NCI-H2196 (cell line): ENCODE data around the gene GRP.

Source experiments
- DNase-seq: peaks from one replicate; lab custom pipeline; 2025; ENCODE audit not compliant: unreplicated experiment; lab: John Stamatoyannopoulos, UW

The GRP gene

DNA sequence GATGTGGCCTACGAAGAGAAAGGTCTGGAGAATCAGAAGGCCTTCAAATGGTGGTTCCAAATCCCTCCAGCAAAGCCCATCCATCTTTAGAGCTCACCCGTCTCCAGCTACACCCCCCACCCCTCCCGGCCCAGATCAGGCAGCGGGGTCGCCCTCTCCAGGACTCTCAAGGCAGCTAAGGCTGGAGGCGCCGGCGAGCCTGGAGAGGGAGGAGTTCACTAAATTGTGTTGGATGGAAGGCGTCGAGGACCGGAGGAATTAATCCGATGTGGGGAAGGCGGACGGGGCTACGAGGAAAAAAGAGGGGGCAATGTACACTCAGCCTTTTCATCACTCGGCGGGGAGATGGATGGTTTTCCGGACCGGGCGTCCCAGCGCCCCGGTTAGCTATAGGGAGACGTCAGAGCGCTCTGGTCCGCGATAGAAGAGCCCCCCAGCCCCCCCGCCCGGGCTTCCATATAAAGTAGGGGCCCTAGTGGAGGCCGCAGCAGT, at the start of gene GRP:
Gene GRP, plus strand, starts transcription at position 487 of the 492 bp plus-strand sequence. CDS start 108 bp downstream, outside the sequence.
- DNase-seq = no peak

DNA sequence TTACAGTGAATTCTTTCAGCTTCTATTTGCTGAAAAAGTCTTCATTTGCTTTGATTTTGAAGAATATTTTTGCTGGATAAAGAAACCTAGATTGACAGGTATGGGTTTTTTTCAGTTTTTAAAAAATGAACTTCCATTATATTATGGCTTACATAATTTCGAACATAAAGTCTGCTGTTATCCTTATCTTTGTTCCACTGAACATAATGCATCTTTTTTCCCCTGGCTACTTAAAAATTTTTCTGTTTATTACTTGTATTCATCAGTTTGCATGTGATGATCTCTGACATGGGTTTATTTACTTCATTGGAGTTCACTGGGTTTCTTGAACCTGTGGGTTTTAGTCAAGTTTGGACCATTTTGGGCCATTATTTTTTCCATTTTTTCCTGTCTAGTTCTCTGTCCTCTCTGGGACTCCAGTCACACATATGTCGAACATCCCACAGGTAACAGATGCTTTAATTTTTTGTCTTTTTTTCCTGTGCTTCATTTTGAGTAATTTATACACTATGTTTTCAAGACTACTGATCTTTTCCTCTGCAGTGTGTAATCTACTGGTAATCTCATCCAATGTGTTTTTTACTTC, 47.2 kb upstream of the GRP start:
- no peak for DNase-seq

DNA sequence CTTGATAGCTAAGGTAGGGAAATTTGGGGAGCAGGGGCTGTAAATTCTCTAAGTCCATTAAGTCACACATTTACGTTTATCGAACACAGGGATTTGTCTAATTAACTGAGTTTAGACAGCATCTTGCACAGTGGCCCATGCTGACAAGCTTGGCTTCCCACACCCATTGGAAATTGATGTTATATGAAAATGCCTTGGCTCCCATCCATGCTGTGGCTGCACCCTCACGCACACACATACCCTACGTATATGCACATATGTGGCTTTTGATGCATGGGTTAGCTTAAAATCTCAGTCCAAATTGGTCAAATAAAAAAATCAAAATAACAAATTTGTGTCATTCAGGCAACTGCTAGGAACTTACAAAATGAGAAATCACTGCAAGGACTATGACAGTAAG, 42.5 kb upstream of the GRP start:
- no peak for DNase-seq

DNA sequence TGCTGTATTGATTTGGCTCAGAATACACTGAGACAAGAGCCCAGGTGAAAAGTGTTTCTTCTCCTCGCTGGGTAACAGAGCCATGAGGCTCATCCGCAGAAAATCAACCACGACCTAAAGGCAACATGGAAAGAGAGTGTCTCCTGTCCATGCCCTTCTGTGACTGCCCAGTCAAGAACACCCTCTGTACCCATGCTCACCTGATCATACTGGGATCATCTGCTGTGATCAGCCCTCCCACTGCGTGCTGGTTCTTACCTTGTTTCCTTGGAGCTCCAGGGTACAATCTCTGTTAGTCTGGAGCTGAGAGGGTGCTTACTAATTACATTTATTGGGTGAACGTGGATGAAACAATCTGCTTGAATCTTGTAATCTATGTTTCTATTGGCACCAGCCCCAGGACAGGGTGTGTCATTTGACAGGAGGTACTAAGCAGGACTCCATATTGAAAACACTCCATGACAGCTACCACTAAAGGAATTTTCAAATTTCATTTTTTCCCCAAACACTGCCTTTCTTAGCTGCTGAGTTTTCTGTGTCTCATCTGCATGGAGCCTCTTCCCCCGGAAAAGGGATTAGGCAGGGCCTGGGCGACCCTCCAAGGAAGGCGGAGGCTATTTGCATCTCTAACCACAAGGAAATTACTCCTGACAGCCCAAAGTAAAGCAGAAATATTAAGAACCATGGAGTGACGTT, 39.7 kb upstream of the GRP start:
- DNase-seq = no peak

DNA sequence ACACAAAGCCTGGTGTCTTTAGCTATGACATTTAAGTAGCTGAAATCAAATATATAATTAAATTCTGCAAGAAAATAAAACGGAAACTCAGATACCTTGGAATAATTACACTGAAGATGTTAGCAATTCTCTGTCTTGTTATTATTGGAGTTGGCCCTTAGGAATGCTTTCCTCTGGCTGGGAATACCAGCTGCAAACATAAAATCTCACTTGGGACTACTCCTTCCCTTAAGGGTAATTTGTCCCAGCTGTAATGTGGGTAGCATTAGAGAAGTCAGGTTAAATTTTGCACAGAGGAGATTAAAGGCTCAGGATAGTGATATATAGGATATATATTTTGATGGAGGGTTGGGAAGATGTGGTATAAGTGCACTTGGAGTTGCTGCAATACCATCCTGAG, 37.3 kb upstream of the GRP start:
- DNase-seq = no peak

DNA sequence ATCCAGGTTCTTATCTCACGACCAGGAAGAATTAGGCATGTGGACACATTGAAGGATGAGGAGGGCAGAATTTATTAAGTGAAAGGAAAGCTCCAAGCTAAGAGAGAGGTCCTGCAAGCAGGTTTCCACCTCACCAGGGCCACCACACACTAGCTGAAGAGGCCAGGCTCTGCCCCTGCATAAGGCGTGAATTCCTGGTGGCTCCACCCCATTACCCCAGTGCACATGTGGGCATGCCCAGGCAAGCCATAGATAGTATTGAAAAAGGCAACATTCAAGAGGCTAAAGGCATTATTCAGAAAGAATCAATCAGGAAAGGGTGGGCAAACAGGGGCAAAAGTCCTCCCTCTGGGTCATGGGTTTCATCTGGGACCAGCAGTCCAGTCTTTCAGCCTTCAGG, 30.9 kb upstream of the GRP start:
- DNase-seq = no peak

DNA sequence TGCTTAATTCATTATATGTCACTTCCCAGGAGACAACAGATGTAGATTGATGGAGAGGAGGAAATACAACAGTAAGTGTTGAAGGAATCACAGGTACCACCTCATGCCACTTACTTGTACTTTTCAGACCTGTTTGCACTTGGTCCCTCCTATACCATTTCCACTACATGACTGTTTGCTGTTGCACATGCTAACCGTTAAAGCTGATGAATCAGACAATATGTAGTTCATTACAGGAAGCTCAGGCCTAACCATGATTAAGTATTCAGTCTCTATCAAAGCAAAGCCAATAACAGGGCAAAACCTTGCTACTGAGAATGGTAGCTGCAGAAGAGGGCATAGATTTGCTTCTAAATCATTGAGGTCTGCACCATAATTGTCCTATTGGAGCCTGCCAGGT, 30.2 kb upstream of the GRP start:
- no peak for DNase-seq

DNA sequence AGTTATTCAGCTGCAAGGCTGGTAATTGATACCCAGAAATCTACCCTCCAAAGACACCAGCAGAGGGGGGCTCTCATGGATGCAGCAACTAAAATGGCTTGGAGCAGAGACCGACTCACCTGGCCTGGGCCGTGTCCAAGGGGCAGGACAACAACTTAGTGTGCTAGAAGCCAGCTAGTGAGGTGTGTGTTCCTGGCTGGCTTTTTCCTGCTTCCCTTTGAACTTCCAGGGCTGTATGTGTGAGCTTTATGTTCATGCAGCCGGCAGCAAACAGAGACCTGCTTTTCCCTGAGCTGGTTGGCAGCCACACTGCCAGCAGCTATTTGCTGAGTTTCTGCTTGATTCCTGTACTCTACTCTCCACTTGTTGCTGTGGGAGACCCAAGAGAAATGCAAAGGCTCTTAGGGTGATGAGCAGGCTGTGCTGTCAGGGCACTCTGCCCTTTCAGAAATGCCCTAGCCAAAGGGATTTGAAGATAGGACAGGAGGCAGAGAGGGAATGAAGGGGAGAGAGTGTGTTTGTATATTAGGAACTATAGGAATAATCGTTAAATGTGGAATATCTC, 23.7 kb upstream of the GRP start:
- no peak for DNase-seq

DNA sequence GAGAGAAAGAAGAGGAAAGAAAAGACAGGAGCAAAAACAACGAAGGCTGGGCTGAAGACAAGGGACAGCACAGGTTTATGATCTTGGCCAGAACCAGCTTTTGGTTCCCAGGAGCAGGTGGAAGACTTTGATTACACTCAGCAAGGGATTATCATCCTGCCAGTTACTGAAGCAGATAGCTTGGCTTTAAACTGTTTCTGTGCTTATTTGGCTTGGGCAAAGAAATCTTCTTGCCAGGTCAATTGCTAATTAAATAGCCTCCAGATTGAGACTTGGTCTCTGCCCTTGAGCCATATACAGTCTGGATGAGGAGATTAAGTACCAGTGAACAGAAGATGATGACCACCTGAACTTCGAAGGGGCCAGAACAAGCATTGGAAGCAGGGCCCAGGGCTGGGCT, 22.3 kb upstream of the GRP start:
- DNase-seq = no peak

DNA sequence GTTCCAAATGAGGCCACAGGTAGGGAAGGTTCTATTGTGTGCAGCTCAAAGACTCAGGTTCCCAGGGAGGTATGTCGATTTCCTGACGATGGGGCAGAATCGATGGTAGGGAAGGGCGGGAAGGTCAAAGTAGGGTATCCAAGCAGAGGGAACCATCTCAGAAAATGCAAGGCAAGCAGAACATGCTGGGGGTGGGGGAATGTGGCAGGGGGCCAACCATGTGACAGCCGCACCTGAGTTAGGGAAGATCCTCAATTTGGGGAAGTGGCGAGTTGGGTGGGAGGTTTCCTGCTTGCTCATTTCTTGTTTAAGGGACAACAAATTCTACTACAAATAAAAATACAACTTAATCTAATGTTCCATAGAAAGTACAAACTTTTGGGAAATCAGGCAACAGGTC, 21.7 kb upstream of the GRP start:
- DNase-seq = no peak

DNA sequence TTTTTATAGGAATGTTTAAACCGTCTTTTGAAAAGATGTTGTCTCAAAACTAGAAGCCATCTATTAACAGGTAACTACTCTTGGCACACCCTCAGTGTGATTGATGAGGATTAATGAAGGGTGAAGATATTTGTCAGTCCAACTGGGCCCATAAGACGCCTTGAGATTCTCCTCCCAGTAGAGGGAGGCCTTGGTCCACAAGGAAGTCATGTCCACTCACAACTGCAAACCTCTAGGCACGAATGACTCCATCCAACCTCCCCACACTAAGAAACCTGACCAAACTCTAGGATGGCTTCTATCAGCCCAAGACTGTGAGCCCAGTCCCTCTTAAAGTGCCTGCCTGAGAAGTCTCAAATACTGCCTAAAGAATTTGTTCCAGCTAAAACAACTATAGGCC, 19.2 kb upstream of the GRP start:
- DNase-seq = no peak

DNA sequence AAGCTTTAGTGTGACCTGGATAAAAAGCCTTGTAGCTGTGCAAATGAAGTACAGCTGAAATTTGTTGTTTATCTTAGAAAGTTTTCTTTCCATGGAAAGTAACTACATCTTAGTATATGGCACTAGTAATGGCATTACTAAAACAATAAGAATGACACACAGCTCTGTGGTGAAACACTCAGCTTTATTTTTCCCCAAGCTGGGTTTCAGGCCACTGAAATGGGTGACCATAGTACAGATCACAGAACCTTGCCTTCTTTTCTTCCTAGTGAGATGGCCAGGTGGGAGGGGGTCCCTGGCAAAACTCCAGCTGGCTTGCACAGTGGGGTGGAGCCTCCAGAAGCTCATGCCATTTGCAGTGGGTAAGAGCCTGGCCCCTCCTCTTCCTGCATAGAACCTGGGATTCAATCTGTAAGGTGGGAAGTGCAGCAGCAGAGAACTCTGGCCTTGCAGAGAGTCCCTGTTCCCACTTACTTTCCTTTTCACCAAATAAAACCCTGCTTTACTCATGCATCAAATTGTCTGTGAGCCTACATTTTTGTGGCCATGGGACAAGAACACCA, 17.6 kb upstream of the GRP start:
- no peak for DNase-seq

DNA sequence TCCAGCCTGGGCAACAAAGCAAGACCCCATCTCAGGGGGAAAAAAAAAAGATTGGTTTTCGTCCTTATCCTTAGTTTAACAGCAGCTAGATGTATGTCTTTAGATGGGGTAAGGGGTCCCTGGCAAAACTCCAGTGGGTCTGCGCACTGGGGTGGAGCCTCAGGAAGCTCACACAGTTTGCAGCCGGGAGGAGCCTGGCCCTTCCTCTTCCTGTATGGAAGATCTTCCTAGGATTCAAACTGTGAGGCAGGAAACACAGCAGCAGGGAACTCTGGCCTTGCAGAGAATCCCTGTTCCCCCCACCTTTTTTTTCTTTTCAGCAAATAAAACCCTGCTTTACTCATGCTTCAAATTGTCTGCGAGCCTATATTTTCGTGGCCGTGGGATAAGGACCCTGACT, 12.5 kb upstream of the GRP start:
- DNase-seq = no peak

DNA sequence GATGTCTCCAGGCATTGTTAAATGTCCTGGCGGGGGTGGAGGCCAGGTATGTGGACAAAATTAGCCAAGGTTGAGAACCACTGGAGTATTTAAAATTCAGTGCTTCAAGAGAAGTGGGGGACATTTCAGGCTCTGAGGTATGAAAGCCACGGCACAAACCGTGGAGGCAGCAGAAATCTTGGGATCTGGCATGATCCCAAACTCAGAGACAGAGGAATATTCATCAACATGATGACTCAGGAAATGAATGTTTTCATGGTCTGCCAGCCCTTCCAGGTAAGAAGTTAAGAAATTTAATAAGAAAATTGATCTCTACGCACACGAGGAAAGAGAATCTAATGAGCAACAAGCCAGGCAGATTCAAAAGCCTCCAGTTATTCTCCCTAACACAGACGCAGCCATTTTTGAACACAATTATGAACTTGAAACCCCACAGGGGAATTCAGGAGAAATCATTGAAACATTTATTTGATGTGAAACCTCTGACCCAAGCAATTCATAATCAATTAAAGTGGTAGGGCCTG, 11.3 kb upstream of the GRP start:
- no peak for DNase-seq

DNA sequence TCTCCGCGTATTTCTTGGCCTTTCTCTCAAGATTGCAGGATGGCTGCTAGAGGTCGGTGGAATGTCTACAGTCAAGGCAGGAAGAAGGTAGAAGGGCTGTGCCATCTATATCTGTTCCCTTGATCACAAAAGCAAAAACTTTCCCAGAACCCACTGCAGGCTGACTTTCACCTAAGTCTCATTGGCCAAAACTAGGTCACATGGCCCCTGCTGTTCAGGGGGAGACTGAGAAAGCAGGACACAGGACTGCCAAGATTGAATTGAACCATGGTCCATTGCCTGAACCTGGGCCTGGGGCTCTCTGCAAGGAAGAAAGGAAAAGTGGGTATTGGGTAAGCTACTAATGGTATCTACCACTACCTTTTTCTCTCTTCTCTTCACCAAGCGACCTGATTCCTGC, 9.7 kb upstream of the GRP start:
- no peak for DNase-seq

DNA sequence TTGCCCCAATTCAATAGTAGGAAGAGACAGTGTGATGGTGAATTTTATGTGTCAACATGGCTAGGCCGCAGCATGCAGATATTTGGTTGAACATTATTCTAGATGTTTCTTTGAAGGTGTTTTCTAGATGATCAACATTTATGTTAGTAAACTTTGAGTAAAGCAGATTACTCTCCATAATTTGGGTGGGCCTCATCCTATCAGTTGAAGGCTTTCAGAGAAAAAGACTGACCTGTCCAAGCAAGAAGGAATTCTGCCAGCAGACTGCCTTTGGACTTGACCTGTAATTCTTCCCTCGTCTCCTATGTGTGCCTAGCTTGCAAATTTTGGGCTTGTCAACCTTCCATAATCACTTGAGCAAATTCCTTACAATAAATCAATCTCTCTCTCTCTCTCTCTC, 8.3 kb upstream of the GRP start:
- no peak for DNase-seq

DNA sequence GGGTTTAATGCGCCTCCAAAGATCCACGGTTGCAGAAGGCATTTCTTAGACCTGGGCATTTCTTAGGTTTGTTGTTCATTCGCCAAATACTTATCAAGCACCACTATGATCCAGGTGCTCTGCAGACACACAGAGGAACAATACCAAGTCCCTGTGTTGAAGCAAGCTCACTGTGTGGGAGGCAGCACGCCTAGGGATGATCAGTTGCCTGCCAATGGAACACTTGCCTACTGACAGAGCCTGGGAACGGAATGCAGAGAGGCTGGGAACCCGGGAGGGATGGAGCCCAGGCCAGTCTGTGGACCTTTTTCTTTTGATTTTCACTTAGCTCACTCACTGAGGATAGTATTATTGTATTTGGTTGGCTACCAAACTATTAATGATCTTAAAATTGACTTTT, 1.9 kb upstream of the GRP start:
- no peak for DNase-seq

DNA sequence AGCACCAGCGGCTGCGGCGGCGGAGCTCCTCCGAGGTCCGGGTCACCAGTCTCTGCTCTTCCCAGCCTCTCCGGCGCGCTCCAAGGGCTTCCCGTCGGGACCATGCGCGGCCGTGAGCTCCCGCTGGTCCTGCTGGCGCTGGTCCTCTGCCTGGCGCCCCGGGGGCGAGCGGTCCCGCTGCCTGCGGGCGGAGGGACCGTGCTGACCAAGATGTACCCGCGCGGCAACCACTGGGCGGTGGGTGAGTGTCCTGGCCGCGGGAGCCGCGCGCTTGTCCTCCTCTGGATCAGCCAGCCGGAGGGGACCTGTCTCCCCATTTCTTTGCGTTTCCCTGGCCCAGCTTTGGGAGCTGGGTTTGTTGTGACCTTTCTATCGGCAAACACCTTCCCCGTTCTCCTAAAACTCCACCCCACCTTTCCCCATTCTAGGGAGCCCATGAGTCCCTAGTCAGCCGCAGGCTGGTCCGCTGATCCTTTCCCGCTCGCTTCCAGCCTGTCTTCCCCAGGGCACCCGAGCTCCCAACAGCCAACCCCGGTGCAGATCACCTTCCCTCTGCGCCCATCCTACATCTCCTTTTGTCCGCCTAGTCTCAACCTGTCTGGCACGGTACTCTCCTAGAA, 316 bp downstream of the GRP start:
- DNase-seq = no peak

DNA sequence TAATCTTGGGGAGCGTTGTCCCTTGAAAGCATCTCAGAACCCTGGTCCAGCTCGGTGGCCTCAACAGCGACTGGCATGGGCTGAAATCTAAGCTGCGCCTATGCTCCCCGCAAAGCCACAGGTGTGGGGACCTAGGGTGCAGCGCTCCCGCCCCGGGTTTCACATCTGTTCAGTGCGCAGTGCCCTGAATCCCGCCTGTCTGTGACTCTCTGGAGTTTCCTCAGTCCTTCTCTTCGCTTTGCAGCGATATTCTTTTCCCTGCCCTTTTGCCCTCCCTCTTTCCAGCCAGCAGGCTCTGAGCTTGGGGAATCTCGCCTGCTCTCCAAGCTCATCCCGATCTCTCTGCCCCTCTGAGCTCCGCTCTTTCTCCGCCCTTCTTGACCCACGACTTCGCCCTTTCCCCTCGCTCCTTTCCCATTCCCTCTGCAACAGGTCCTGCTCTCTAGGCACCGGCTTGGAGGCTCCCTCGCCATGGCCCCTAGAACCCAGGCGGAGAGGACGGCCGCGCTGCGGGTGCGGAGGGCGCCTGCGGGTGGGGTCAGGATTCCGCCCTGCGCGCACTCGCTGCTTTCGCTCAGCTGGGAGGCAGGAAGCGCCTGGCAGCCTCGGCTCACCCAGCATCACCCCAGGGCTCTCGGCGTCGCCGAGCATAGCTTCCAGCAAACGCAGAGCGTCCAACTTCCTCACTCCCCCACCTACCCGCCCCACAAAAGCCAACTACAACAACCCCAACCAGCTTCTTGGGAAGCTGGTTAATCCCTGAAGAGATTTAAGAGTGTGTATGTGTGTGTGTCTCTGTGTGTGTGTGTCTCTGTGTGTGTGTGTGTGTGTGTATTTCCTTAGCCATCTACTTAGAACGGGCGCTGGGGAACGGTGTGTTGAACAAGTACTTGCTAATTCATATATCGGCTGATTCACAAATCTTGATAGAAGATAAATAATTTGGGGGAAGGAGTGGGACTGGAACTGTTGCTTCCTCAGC, 1.1 kb downstream of the GRP start:
- DNase-seq = peak; percentile 26

DNA sequence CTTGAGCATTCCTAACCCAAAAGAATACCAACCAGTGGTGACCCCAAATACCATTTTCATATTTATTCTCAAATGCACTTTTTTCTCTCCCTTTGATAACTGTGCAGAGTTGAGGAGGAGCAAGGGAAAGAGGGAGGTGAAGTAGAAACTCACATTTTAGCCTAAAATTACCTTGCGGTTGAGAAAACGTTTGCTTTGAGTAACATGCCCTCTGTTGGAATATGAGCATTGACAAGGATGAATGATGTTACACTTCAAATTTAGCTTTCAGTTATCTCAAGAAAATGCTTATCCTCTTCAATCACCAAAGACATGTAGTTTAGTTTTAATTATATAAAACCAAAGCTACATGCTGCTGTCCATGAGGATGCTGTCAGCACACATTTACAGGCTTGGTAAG, 2.4 kb downstream of the GRP start:
- DNase-seq = no peak

DNA sequence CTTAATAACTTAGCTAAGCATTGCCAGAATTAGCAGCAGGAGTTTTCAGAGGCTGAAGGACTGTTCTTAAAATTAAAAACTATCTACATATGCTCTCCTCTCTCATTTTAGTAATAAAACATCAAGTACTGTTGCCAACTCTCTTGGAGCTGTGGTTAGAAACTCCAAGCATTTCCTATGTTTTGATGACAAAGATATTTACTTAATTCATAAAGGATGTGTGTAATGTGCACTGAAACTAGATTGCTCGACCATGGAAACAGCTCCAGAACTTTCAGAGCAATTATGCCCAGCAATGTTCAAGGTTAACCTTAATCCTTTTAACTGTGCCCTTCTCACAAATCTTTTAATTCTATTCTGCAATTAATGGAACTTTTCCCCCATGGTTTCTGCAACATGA, 8.4 kb downstream of the GRP start:
- no peak for DNase-seq
